Uterus (tissue), 2 donors: ENCODE results near the gene MGAT4A.

Experiments
- POLR2A ChIP-seq, 2 donors: fragments of 450-650 bp; IDR thresholded peaks; one replicate each; pipeline ENCODE4 v1.6.1; 2016; ENCODE audit warnings: antibody characterized with exemption in 2 of 2, mild to moderate bottlenecking in 1 of 2, moderate library complexity in 1 of 2
- TF ChIP-seq, protein P1 (sequence below), 4 experiments: fragments of 200-600 bp in 2 of 4; fragments of 450-650 bp in 2 of 4; sonication (generic) in 2 of 4; IDR thresholded peaks; one replicate each; pipeline ENCODE4 v1.5.1; 2016 to 2019; ENCODE audit warnings: antibody characterized with exemption in 4 of 4, mild to moderate bottlenecking in 2 of 4, moderate library complexity in 1 of 4

DNA sequence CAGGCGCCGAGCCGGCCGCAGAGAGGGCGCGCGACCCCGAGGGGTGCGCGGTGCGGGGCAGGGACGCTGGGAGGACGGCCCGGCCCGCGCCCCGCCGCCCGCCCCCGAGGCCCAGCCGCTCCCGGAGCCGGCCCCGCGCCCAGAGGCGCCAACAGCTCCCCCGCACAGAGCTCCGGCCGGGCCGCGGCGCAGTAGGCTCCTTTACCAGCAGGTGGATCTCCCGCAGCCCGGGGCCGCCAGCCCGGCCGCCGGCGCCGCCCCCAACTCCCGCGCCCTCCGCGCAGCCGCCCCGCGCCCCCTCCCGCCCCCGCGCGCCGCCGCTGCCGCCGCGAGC, 258 bp downstream of the MGAT4A start:
- TF ChIP-seq, protein P1, sequence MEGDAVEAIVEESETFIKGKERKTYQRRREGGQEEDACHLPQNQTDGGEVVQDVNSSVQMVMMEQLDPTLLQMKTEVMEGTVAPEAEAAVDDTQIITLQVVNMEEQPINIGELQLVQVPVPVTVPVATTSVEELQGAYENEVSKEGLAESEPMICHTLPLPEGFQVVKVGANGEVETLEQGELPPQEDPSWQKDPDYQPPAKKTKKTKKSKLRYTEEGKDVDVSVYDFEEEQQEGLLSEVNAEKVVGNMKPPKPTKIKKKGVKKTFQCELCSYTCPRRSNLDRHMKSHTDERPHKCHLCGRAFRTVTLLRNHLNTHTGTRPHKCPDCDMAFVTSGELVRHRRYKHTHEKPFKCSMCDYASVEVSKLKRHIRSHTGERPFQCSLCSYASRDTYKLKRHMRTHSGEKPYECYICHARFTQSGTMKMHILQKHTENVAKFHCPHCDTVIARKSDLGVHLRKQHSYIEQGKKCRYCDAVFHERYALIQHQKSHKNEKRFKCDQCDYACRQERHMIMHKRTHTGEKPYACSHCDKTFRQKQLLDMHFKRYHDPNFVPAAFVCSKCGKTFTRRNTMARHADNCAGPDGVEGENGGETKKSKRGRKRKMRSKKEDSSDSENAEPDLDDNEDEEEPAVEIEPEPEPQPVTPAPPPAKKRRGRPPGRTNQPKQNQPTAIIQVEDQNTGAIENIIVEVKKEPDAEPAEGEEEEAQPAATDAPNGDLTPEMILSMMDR (IDR thresholded peaks at IDR 0.05) = peak in 2 of 4 experiments; percentile 19 to 38
- TF ChIP-seq POLR2A (IDR thresholded peaks at IDR 0.05) = no peak
